Heart left ventricle (tissue), 16 donors: Measurements from ENCODE around the gene GALNT18. TPM values are rescaled to one million over a fixed set of nuclear protein-coding genes. Genes with fewer than 3 reads are reported as not detected.
A peak's percentile ranks its signal among the peaks of the same experiment; 100 is the strongest.

Source experiments
- ATAC-seq, 4 donors: fragments of 200-7000 bp; cut with Tn5 transposase; one replicate each; pipeline ENCODE4 v1.9.1; 2020 to 2022; ENCODE audit warnings: moderate library complexity in 4 of 4, mild to moderate bottlenecking in 3 of 4, moderate number of reproducible peaks in 1 of 4
- DNase-seq, 5 donors: peaks; one replicate each; pipeline ENCODE4 v3.0.0-alpha.2; 2020
- H3K27ac ChIP-seq, 12 donors: fragments of 200-600 bp; sonication (generic) in 4 of 12; one replicate each; pipeline versions ENCODE4 v1.5.0 to v1.8.0; 2016 to 2022; ENCODE audit warnings: mild to moderate bottlenecking in 2 of 12
- H3K27me3 ChIP-seq, 9 donors: fragments of 200-600 bp; sonication (generic) in 2 of 9; one replicate each; pipeline versions ENCODE4 v1.5.1 to v1.8.0; 2016 to 2022; ENCODE audit warnings: mild to moderate bottlenecking in 3 of 9
- H3K36me3 ChIP-seq, 9 donors: fragments of 200-600 bp; sonication (generic) in 2 of 9; one replicate each; pipeline versions ENCODE4 v1.5.0 to v1.8.0; 2018 to 2022; ENCODE audit warnings: mild to moderate bottlenecking in 2 of 9
- H3K4me1 ChIP-seq, 12 donors: fragments of 200-600 bp; sonication (generic) in 4 of 12; one replicate each; pipeline versions ENCODE4 v1.5.0 to v1.8.0; 2016 to 2022; ENCODE audit warnings: mild to moderate bottlenecking in 3 of 12
- H3K4me3 ChIP-seq, 12 donors: fragments of 200-600 bp; sonication (generic) in 4 of 12; one replicate each; pipeline versions ENCODE4 v1.5.0 to v1.8.0; 2017 to 2022; ENCODE audit warnings: mild to moderate bottlenecking in 9 of 12, moderate library complexity in 4 of 12
- H3K9me3 ChIP-seq, 12 donors: fragments of 200-600 bp; sonication (generic) in 4 of 12; one replicate each; pipeline versions ENCODE4 v1.5.0 to v1.8.0; 2016 to 2022; ENCODE audit warnings: mild to moderate bottlenecking in 1 of 12
- POLR2A ChIP-seq, 2 donors: fragments of 450-650 bp; IDR thresholded peaks; one replicate each; pipeline ENCODE4 v1.6.1; 2017; ENCODE audit warnings: antibody characterized with exemption in 2 of 2, mild to moderate bottlenecking in 2 of 2, moderate library complexity in 2 of 2
- WGBS, 4 donors: extraction: QIAGEN DNeasy Blood & Tissue Kit in 2 of 4; methylation state at CpG; one replicate each; pipeline versions ENCODE4 v1.1.5 to v1.1.7; 2013 to 2018; 5-methylcytosine and 5-hydroxymethylcytosine counted together
- intact Hi-C, 10 donors: fragments of 100-400 bp; cut with DNase I; formaldehyde crosslinking; loops; one replicate each; pipeline versions ENCODE4 v1.11.1 to v1.14.2; 2022
- polyA plus RNA-seq, 2 donors: library from polyadenylated mRNA; stranded (reverse); fragments of 200-250 nt; gene quantifications; one replicate each; pipeline ENCODE4 v1.2.3, GENCODE V29; 2013
- total RNA-seq, 9 donors: library from RNA; depleted of rRNA in 2 of 9; stranded (reverse); fragments of >200 nt in 2 of 9; fragmentation: NEBNext Ultra II Directional in 3 of 9; extraction: Animal tissue kit (Norgen Biotek cat#: 25700) in 3 of 9; gene quantifications; one replicate each; pipeline versions ENCODE4 v1.1.0 to v1.2.4, GENCODE V29; 2016 to 2023
- TF ChIP-seq, protein P1 (sequence below), 12 donors: fragments of 200-600 bp; sonication (generic) in 4 of 12; IDR thresholded peaks; one replicate each; pipeline versions ENCODE4 v1.5.0 to v1.8.0; 2018 to 2022; ENCODE audit warnings: antibody characterized with exemption in 12 of 12, mild to moderate bottlenecking in 5 of 12
- donor health status: ischemic (EF 13 %, LVEDD 7.1; RV severe dilation, severe dysfunction).
- donor health status: healthy with polysubstance abuse.
- donor health status: DM: no; HTN: yes; CAD: no.
- donor health status: DM: no; HTN: no; CAD: no.
- donor health status: ischemic (EF 25% LVEDD 6.9; RV normal size, moderate dysfunction).
- donor health status: ischemic (EF 25% LVEDD 5.7; RV mildly dilated, moderate dysfunction).
- donor health status: healthy.
- donor health status: DM: yes; HTN: yes; CAD: no.
- donor health status: ischemic (EF 35%, LVEDD 5.7; RV mildly dilated, moderate dysfunction).
- donor health status: nonischemic (EF 11% LVEDD 7.7; RV severe dilation, severe dysfunction).
- donor health status: DM: yes; HTN: yes; CAD: no.
- donor health status: PGD.
- donor health status: ischemic (EF 29% LVEDD 5.4; RV normal size, mild dysfunction).
- donor health status: nonischemic (EF 23%, LVEDD 6.1; RV moderate dilation, normal function).

Gene GALNT18
- total and polyA plus RNA-seq, 11 donors, result 9.0 to 31.8 (median 17.3) TPM

DNA sequence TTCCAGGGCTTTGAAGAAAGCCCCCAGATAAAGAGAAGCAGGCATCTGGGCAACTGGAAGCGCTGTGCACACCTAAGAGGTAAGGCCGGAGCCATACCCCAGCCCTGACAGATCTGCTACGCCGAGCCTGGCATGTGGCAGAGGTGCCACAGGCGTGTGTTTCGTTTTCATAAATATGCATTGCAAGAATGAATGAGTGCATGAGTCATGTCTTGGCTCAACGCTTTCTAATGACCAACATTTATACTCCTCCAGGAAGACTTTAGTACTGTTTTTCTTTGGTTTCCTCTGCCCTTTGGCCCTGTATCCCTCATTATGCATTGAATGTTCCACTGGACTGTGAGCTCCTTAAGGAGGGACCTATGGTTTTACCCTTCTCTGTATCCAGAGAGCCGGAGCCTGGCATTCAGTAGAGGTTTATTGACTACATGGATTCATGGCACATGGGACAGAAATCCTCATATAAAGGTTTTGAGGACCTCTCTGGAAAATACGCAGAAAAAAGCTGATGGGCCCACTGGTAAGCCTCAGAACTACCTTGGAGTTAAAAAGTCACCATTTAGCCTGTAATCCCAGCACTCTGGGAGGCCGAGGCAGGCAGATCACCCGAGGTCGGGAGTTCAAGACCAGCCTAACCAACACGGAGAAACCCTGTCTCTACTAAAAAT, 229.9 kb downstream of the GALNT18 start:
- TF ChIP-seq POLR2A (IDR thresholded peaks at IDR 0.05), result no peak
- TF ChIP-seq, protein P1, sequence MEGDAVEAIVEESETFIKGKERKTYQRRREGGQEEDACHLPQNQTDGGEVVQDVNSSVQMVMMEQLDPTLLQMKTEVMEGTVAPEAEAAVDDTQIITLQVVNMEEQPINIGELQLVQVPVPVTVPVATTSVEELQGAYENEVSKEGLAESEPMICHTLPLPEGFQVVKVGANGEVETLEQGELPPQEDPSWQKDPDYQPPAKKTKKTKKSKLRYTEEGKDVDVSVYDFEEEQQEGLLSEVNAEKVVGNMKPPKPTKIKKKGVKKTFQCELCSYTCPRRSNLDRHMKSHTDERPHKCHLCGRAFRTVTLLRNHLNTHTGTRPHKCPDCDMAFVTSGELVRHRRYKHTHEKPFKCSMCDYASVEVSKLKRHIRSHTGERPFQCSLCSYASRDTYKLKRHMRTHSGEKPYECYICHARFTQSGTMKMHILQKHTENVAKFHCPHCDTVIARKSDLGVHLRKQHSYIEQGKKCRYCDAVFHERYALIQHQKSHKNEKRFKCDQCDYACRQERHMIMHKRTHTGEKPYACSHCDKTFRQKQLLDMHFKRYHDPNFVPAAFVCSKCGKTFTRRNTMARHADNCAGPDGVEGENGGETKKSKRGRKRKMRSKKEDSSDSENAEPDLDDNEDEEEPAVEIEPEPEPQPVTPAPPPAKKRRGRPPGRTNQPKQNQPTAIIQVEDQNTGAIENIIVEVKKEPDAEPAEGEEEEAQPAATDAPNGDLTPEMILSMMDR (IDR thresholded peaks at IDR 0.05), result no peak
- WGBS, 4 donors, result 83 to 87% (median 85%) methylated on average over 13 of the region's 13 CpGs
- H3K27ac ChIP-seq, result no peak overlapping the region
- no peak overlapping the region for H3K4me3 ChIP-seq
- no peaks in the 10 kb centered on the region for H3K27me3 ChIP-seq
- intact Hi-C loops, result loop anchor here in 1 of 10 donors (10.0 kb wide), 1 partner anchor 357 kb away; no protein-coding TSS in a partner anchor
- ATAC-seq (peak in 2 of 4 donors; percentile 7 to 48), DNase-seq (no peak)
- H3K4me1 ChIP-seq, result peaks cover 0 to 32% (median 11%) of the 10 kb centered on the region in 12 donors
- no peaks in the 10 kb centered on the region for H3K36me3 ChIP-seq
- H3K9me3 ChIP-seq, result no peaks in the 10 kb centered on the region

DNA sequence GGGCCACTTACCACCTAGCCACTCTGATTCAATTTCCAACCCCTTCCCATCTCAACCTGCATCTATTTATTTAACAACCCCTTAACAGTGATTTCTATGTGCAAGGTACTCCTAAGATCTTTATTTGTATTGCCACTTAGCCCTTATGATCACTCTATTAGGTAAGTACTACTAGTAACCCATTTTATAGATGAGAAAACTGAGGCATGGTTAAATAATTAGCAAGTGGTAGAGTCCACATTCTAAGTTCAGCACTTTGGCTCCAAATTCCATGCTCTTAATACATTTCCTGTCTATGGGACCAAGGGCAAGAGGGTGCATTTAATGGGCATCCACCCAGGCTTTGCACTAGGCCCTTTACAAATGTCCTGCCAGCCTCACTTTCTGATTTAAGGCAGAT, 230.6 kb downstream of the GALNT18 start:
- TF ChIP-seq, protein P1 (IDR thresholded peaks at IDR 0.05), result no peak
- TF ChIP-seq POLR2A (IDR thresholded peaks at IDR 0.05), result no peak
- H3K27me3 ChIP-seq, result no peaks in the 10 kb centered on the region
- DNase-seq (no peak), ATAC-seq (no peak)
- no peaks in the 10 kb centered on the region for H3K36me3 ChIP-seq
- H3K4me3 ChIP-seq, result no peak overlapping the region
- H3K4me1 ChIP-seq, result peaks cover 0 to 24% (median 11%) of the 10 kb centered on the region in 12 donors
- H3K27ac ChIP-seq, result no peak overlapping the region
- intact Hi-C loops, result loop anchor here in 1 of 10 donors (10.0 kb wide), 1 partner anchor 356 kb away; no protein-coding TSS in a partner anchor
- H3K9me3 ChIP-seq, result no peaks in the 10 kb centered on the region

DNA sequence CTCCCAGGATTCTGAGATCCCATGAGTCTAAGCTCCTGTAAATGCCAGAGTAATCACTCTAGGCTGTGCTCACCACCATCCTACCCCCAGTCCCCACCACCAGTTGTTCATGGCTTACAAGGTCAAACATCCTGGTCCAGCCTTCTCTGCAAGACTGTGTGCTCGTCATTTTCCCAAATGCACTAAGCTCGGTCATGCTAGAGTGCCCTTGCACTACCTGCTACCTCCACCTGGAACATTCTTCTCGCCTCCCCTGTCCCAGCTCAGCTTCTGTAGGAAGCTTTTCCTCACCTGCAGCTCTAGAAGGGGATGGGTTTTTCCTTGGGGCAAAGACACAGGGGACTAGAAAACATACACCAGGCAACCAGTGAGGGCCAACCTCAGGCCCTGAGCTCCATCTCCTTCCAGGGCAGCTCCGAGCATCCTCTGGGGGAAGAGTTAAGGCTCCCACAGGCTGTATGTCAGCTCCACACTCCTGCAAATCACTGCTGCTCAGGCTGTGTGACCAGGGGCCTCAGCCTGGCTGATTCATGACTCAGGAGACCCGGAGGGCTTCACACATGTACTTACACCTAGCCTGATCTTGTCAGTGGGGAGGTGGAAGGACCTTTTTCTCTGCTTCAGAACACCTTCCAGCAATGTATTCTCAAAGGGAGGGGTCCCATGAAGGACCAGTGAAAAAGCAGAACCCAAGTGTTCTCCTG, 231.6 kb downstream of the GALNT18 start:
- Histone ChIP-seq H3K27ac (no peak overlapping the region), H3K4me1 (peaks cover 0 to 24% (median 11%) of the 10 kb centered on the region in 12 donors)
- intact Hi-C loops, result loop anchor here in 1 of 10 donors (10.0 kb wide), 1 partner anchor 355 kb away; no protein-coding TSS in a partner anchor

DNA sequence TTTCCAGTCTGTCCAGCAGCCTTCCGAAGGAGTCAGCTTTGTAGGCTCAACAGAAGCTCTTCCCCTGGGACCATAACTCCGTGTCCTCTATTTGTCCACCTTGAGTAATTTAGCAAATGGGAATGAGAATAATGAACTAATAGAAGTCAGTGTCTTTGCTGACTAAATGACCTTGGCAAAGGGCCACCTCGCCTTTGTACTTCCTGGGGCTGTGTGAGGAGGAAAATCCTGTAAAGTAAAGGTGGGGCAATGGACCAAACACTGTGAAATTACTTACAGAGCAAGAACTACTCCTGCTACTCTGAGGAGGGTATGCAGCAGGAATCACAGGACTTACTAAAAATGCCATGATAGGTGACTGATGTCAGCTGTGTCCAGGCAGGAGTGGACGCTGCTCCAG, 232.6 kb downstream of the GALNT18 start:
- H3K4me3 ChIP-seq, result no peak overlapping the region
- intact Hi-C loops, result no loop called here
- H3K27ac ChIP-seq, result no peak overlapping the region
- TF ChIP-seq, protein P1 (IDR thresholded peaks at IDR 0.05), result no peak
- TF ChIP-seq POLR2A (IDR thresholded peaks at IDR 0.05), result no peak
- ATAC-seq, result peak in 3 of 4 donors; percentile 29 to 52 (median 30)
- peak in 2 of 5 donors; percentile 35 to 42 for DNase-seq
- H3K9me3 ChIP-seq, result no peaks in the 10 kb centered on the region
- peaks cover 0 to 24% (median 11%) of the 10 kb centered on the region in 12 donors for H3K4me1 ChIP-seq
- no peaks in the 10 kb centered on the region for H3K36me3 ChIP-seq
- H3K27me3 ChIP-seq, result no peaks in the 10 kb centered on the region
- WGBS, 4 donors, result 56 to 76% (median 62%) methylated on average over 4 of the region's 4 CpGs

More for the DNA sequence above, 231.6 kb downstream of the GALNT18 start:
- TF ChIP-seq, protein P1 (IDR thresholded peaks at IDR 0.05), result no peak
- TF ChIP-seq POLR2A (IDR thresholded peaks at IDR 0.05), result no peak
- Histone ChIP-seq H3K9me3 (no peaks in the 10 kb centered on the region), H3K36me3 (no peaks in the 10 kb centered on the region), H3K4me3 (no peak overlapping the region), H3K27me3 (no peaks in the 10 kb centered on the region)
- WGBS, 4 donors, result 97 to 98% (median 97%) methylated on average over 5 of the region's 5 CpGs
- DNase-seq, result no peak
- no peak for ATAC-seq
